OCI-LY7 (cell line): Measurements from ENCODE around the gene NLRX1. TPM values are rescaled to one million over a fixed set of nuclear protein-coding genes. Genes with fewer than 3 reads are reported as not detected.

Experiments used
- Bru-seq: library from RNA; stranded (reverse); fragments of 400-500 nt; gene quantifications from one replicate; lab custom pipeline; 2021; lab: Mats Ljungman, UMichigan
- BruChase-seq, 2 experiments: library from RNA; stranded (reverse); fragments of 400-500 nt; gene quantifications; one replicate each; lab custom pipeline; 2021; lab: Mats Ljungman, UMichigan
- BruUV-seq: library from RNA; stranded (reverse); fragments of 400-500 nt; replicated peaks from 2 replicates; lab custom pipeline; 2021; lab: Mats Ljungman, UMichigan
- CTCF ChIA-PET: fragments of 300-600 bp; sonication (Branson Sonifier 250); formaldehyde crosslinking; loops from one replicate; lab custom pipeline; 2022; ENCODE audit warnings: antibody characterized with exemption; ENCODE audit not compliant: unreplicated experiment; lab: Charles Lee
- POLR2A ChIA-PET: fragments of 300-600 bp; sonication (Branson Sonifier 250); formaldehyde crosslinking; loops from one replicate; lab custom pipeline; 2022; ENCODE audit warnings: antibody characterized with exemption; lab: Charles Lee
- DNase-seq: peaks from one replicate; pipeline ENCODE4 v3.0.0-alpha.2; 2015; ENCODE audit warnings: low spot score
- H2AFZ ChIP-seq: fragments of 200-600 bp; sonication (generic), shearing (Covaris generic); 2 replicates; pipeline ENCODE4 v1.6.1; 2014; ENCODE audit warnings: mild to moderate bottlenecking, antibody characterized with exemption, low read length, moderate library complexity
- H3K27ac ChIP-seq: fragments of 200-600 bp; sonication (generic); 2 replicates; pipeline ENCODE4 v1.5.1; 2014; ENCODE audit warnings: mixed run types, low read depth, mild to moderate bottlenecking, moderate library complexity, low read length, inconsistent platforms; ENCODE audit not compliant: poor library complexity, severe bottlenecking
- H3K36me3 ChIP-seq: fragments of 200-600 bp; sonication (generic); 2 replicates; pipeline ENCODE4 v1.6.1; 2014; ENCODE audit warnings: mild to moderate bottlenecking, antibody characterized with exemption, low read length, moderate library complexity, mixed read lengths; ENCODE audit not compliant: insufficient read depth
- H3K4me1 ChIP-seq: fragments of 200-600 bp; sonication (generic); 2 replicates; pipeline ENCODE4 v1.5.1; 2014; ENCODE audit warnings: mild to moderate bottlenecking, low read length; ENCODE audit not compliant: insufficient read depth, poor library complexity, severe bottlenecking
- H3K4me2 ChIP-seq: fragments of 200-600 bp; sonication (generic); 2 replicates; pipeline ENCODE4 v1.6.1; 2014; ENCODE audit warnings: mild to moderate bottlenecking, low read length
- H3K4me3 ChIP-seq: fragments of 200-600 bp; sonication (generic); 2 replicates; pipeline ENCODE4 v1.5.1; 2014; ENCODE audit warnings: mild to moderate bottlenecking, low read depth, low read length; ENCODE audit not compliant: poor library complexity, severe bottlenecking
- H3K79me2 ChIP-seq: fragments of 200-600 bp; sonication (generic); 2 replicates; pipeline ENCODE4 v1.6.1; 2016; ENCODE audit warnings: low read depth, mild to moderate bottlenecking, low read length, moderate library complexity, mixed read lengths; ENCODE audit not compliant: insufficient read depth
- H3K9me2 ChIP-seq: fragments of 200-600 bp; sonication (generic); 2 replicates; pipeline ENCODE4 v1.6.1; 2016; ENCODE audit warnings: mild to moderate bottlenecking, low read length, mixed read lengths; ENCODE audit not compliant: insufficient read depth
- H3K9me3 ChIP-seq: fragments of 200-600 bp; sonication (generic); 2 replicates; pipeline ENCODE4 v1.6.1; 2014; ENCODE audit warnings: mild to moderate bottlenecking, mixed run types, low read length, mixed read lengths
- H4K20me1 ChIP-seq: fragments of 200-600 bp; sonication (generic); 2 replicates; pipeline ENCODE4 v1.6.1; 2014; ENCODE audit warnings: mild to moderate bottlenecking, antibody characterized with exemption, low read length, moderate library complexity, mixed read lengths; ENCODE audit not compliant: insufficient read depth
- EZH2phosphoT487 ChIP-seq: fragments of 200-600 bp; sonication (generic); IDR thresholded peaks from 2 replicates; pipeline ENCODE4 v1.6.1; 2018; ENCODE audit warnings: low read depth, borderline replicate concordance, mild to moderate bottlenecking, mixed run types, antibody characterized with exemption, low read length, moderate library complexity, mixed read lengths
- intact Hi-C: fragments of 100-400 bp; cut with micrococcal nuclease; formaldehyde crosslinking; loops from one replicate; pipeline ENCODE4 v1.10.0; 2022; ENCODE audit not compliant: unreplicated experiment
- long read RNA-seq: library from polyadenylated mRNA; stranded (forward); transcript quantifications from one replicate; pipeline ENCODE4 v2.0.0, GENCODE V29; 2022
- total RNA-seq, 2 experiments: library from RNA; depleted of rRNA in 1 of 2; stranded (reverse); fragments of >200 nt in 1 of 2; shearing (Covaris generic) in 1 of 2; gene quantifications; 2 replicates each; pipeline ENCODE4 v1.2.3, GENCODE V29; 2014 to 2022
- TF ChIP-seq, protein P1 (sequence below): fragments of 200-600 bp; sonication (generic); conservative IDR thresholded peaks from 2 replicates; pipeline ENCODE4 v1.5.1; 2014; ENCODE audit warnings: mild to moderate bottlenecking, antibody characterized with exemption, low read length, moderate library complexity, mixed read lengths

NLRX1 gene, protein sequence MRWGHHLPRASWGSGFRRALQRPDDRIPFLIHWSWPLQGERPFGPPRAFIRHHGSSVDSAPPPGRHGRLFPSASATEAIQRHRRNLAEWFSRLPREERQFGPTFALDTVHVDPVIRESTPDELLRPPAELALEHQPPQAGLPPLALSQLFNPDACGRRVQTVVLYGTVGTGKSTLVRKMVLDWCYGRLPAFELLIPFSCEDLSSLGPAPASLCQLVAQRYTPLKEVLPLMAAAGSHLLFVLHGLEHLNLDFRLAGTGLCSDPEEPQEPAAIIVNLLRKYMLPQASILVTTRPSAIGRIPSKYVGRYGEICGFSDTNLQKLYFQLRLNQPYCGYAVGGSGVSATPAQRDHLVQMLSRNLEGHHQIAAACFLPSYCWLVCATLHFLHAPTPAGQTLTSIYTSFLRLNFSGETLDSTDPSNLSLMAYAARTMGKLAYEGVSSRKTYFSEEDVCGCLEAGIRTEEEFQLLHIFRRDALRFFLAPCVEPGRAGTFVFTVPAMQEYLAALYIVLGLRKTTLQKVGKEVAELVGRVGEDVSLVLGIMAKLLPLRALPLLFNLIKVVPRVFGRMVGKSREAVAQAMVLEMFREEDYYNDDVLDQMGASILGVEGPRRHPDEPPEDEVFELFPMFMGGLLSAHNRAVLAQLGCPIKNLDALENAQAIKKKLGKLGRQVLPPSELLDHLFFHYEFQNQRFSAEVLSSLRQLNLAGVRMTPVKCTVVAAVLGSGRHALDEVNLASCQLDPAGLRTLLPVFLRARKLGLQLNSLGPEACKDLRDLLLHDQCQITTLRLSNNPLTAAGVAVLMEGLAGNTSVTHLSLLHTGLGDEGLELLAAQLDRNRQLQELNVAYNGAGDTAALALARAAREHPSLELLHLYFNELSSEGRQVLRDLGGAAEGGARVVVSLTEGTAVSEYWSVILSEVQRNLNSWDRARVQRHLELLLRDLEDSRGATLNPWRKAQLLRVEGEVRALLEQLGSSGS
- total RNA-seq (2014; rRNA removed; shearing (Covaris generic)) (2.1 and 2.8 TPM in 2 replicates), total RNA-seq (2022) (8.8 and 10.6 TPM in 2 replicates), Bru-seq, nascent RNA (percentile 41 among the genes with signal in this experiment), BruChase-seq, experiment 1, labeled RNA remaining after a 6-hour chase (percentile 45 among the genes with signal in this experiment), BruChase-seq, experiment 2, labeled RNA remaining after a 2-hour chase (percentile 43 among the genes with signal in this experiment)
- long read RNA-seq, partial matches to known transcripts, result 2 of 22 reads
- long read RNA-seq, other reads (novel, unspliced or antisense), result 20 of 22 reads

DNA sequence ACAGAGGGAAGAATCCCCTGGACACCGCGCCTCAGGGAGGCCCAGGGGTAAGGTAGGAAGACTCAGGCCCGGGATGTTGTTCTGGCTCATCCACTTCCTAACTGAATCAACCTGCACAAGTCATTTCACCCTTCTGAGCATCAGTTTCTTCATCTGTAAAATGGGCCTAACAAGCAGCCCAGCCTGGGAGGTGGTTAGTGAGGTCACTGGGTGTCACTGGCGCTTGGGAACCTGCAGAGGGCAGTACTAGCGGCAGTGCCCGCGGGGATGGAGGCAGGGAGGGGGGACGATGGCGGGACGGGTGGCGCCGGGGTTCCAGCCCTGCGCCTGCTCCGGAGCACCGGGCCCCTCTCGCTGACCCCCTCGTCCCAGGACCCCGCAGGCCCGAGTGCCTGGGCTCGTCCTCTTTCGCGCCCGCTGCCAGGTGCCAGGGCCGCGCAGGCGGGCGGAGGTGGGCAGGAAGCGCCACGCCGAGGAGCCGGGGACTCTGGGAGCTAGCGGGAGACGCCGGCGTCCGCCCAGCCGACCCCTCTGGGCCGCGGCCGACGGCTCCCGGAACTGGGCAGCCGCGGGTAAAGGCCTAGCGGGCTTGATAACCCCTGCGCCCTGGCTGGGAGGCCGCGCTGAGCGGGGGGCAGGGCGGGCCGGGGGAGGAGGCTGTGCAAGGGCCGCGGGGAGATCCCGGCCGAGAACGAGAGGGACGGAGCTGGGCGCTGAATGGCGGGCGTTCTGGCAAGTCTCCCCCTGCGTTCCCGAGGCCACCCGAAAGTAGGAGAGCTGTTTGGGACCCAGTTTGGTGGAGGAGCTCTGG lies at the start of gene NLRX1:
Gene NLRX1, plus strand, starts transcription at position 255 of the 811 bp plus-strand sequence. CDS start 2,679 bp downstream, outside the sequence.
- Histone ChIP-seq H4K20me1 (no peaks in the 10 kb centered on the region), H3K4me1 (peaks cover 11% of the 10 kb centered on the region), H3K9me2 (no peaks in the 10 kb centered on the region), H3K36me3 (no peaks in the 10 kb centered on the region), H3K27ac (no peak within 1 kb of the TSS), H3K9me3 (no peaks in the 10 kb centered on the region), H3K79me2 (no peaks in the 10 kb centered on the region), H2AFZ (peak within 1 kb of the TSS; percentile 88), H3K4me3 (peak within 1 kb of the TSS; percentile 68), H3K4me2 (peak within 1 kb of the TSS; percentile 72)
- no TSS peak for BruUV-seq
- ChIA-PET POLR2A (interaction anchor here (0.6 to 1.0 kb wide), 4 partner anchors 18 to 111 kb away, joined by 3 to 6 read pairs (median 3); partner anchors contain the start of gene CBL), CTCF (no interaction called here)
- TF ChIP-seq EZH2phosphoT487, result no peak
- TF ChIP-seq, protein P1, sequence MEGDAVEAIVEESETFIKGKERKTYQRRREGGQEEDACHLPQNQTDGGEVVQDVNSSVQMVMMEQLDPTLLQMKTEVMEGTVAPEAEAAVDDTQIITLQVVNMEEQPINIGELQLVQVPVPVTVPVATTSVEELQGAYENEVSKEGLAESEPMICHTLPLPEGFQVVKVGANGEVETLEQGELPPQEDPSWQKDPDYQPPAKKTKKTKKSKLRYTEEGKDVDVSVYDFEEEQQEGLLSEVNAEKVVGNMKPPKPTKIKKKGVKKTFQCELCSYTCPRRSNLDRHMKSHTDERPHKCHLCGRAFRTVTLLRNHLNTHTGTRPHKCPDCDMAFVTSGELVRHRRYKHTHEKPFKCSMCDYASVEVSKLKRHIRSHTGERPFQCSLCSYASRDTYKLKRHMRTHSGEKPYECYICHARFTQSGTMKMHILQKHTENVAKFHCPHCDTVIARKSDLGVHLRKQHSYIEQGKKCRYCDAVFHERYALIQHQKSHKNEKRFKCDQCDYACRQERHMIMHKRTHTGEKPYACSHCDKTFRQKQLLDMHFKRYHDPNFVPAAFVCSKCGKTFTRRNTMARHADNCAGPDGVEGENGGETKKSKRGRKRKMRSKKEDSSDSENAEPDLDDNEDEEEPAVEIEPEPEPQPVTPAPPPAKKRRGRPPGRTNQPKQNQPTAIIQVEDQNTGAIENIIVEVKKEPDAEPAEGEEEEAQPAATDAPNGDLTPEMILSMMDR, result peak; percentile 87
- DNase-seq, result peak; percentile 85
- intact Hi-C loops, result loop anchor here (1.0 kb wide), 1 partner anchor 29 kb away; no protein-coding TSS in a partner anchor

DNA sequence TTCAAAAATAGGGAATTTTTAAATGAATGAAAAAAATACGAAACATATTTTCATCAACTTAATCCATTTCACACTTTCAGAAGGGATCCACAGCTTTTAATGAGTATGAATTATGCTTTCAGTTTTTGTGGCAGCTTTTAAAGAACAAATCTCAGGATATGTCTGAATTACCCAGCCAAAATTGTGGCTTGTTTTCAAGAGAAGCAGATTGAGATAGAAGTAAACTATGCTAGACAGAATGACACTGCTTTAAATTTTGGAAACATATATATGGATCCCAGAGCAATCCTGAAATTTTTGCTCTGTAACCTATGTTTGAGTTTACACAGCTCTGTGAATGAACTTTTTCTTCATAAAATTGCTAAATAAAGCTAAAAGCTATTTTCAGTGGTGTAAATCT lies 49.6 kb upstream of the NLRX1 start:
- H3K4me3 ChIP-seq, result no peak overlapping the region
- BruUV-seq, result no TSS peak
- peaks cover 15% of the 10 kb centered on the region for H3K4me1 ChIP-seq
- no peaks in the 10 kb centered on the region for H3K9me2 ChIP-seq
- no peak overlapping the region for H3K27ac ChIP-seq
- CTCF ChIA-PET, result no interaction called here
- H3K79me2 ChIP-seq, result peaks cover 9% of the 10 kb centered on the region; the same call in 1 of the 2 replicates
- POLR2A ChIA-PET, result interaction anchor here (0.6 to 2.5 kb wide), 3 partner anchors 10 to 19 kb away, joined by 4 to 12 read pairs (median 8); partner anchors contain the start of gene C2CD2L
- no peak overlapping the region for H3K4me2 ChIP-seq
- no peaks in the 10 kb centered on the region for H3K9me3 ChIP-seq
- TF ChIP-seq, protein P1, result no peak
- no peak for TF ChIP-seq EZH2phosphoT487
- peaks cover 13% of the 10 kb centered on the region; the same call in 1 of the 2 replicates for H3K36me3 ChIP-seq
- no peak for DNase-seq
- no peaks in the 10 kb centered on the region for H4K20me1 ChIP-seq
- intact Hi-C loops, result no loop called here
- H2AFZ ChIP-seq, result no peak overlapping the region
